ENCODE measurements around the gene RNF152.

Gene RNF152

DNA sequence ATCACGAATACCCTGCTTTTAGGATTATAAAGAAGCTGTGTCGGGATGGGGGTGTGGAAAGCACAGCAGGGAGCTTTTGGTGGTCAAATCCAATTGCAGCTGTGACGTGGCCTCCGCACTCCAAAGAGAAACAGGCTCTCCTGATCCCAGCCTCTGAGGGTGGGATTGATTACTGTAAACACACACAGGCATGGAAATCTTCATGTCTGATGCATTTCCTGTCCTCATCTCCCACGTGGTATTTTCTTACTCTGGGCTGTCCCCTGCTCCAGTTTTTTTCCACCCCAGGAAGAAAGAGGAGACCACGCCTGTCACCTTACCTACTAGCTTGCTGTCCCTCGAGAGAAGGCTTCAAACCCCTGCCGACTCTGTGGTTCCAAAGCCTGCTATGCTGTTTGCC is 22.7 kb downstream of the RNF152 start:
- Histone ChIP-seq H3K36me3 (replicated peaks) (no peaks in the 10 kb centered on the region), H3K27me3 (replicated peaks) (no peaks in the 10 kb centered on the region), H3K27ac (peak overlapping the region; percentile 59), H3K4me3 (ENCODE audit: low read depth, low read length) (no peak overlapping the region)
- DNase-seq, result peak; percentile 88
- in situ Hi-C loops (cut with HindIII; ENCODE audit: low pct_ligation_motif_present, low sequenced_read_pairs), result no loop called here
- TF ChIP-seq, protein P1, sequence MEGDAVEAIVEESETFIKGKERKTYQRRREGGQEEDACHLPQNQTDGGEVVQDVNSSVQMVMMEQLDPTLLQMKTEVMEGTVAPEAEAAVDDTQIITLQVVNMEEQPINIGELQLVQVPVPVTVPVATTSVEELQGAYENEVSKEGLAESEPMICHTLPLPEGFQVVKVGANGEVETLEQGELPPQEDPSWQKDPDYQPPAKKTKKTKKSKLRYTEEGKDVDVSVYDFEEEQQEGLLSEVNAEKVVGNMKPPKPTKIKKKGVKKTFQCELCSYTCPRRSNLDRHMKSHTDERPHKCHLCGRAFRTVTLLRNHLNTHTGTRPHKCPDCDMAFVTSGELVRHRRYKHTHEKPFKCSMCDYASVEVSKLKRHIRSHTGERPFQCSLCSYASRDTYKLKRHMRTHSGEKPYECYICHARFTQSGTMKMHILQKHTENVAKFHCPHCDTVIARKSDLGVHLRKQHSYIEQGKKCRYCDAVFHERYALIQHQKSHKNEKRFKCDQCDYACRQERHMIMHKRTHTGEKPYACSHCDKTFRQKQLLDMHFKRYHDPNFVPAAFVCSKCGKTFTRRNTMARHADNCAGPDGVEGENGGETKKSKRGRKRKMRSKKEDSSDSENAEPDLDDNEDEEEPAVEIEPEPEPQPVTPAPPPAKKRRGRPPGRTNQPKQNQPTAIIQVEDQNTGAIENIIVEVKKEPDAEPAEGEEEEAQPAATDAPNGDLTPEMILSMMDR (IDR thresholded peaks at IDR 0.05; ENCODE audit: low read depth, low read length, missing control alignments), result no peak

- in situ Hi-C loops (cut with HindIII; ENCODE audit: low pct_ligation_motif_present, low sequenced_read_pairs), result no loop called here
- Histone ChIP-seq H3K4me3 (ENCODE audit: low read depth, low read length) (no peak overlapping the region), H3K27me3 (replicated peaks) (no peaks in the 10 kb centered on the region), H3K36me3 (replicated peaks) (no peaks in the 10 kb centered on the region), H3K27ac (peak overlapping the region; percentile 59)
- TF ChIP-seq, protein P1 (IDR thresholded peaks at IDR 0.05; ENCODE audit: low read depth, low read length, missing control alignments), result no peak
- DNase-seq, result no peak
These were observed 23.2 kb downstream of the RNF152 start for GRCh38 chr18:61869636-61870035.

GRCh38 chr18:61865466-61866175 is 27.2 kb downstream of the RNF152 start:
- Histone ChIP-seq H3K27ac (no peak overlapping the region), H3K27me3 (replicated peaks) (no peaks in the 10 kb centered on the region), H3K36me3 (replicated peaks) (no peaks in the 10 kb centered on the region), H3K4me3 (ENCODE audit: low read depth, low read length) (no peak overlapping the region)
- no peak for DNase-seq
- TF ChIP-seq, protein P1 (IDR thresholded peaks at IDR 0.05; ENCODE audit: low read depth, low read length, missing control alignments), result no peak
- in situ Hi-C loops (cut with HindIII; ENCODE audit: low pct_ligation_motif_present, low sequenced_read_pairs), result no loop called here

GRCh38 chr18:61861372-61861771 is 31.4 kb downstream of the RNF152 start:
- no peak overlapping the region for H3K4me3 ChIP-seq (ENCODE audit: low read depth, low read length)

GRCh38 chr18:61860302-61860701 is 32.5 kb downstream of the RNF152 start:
- H3K27ac ChIP-seq, result no peak overlapping the region
- peaks cover 3% of the 10 kb centered on the region for H3K36me3 ChIP-seq (replicated peaks)
- TF ChIP-seq, protein P1 (IDR thresholded peaks at IDR 0.05; ENCODE audit: low read depth, low read length, missing control alignments), result no peak
- DNase-seq, result no peak
- no peaks in the 10 kb centered on the region for H3K27me3 ChIP-seq (replicated peaks)
- H3K4me3 ChIP-seq (ENCODE audit: low read depth, low read length), result no peak overlapping the region
- in situ Hi-C loops (cut with HindIII; ENCODE audit: low pct_ligation_motif_present, low sequenced_read_pairs), result no loop called here

More at GRCh38 chr18:61861372-61861771, 31.4 kb downstream of the RNF152 start:
- no peak for DNase-seq
- Histone ChIP-seq H3K27ac (no peak overlapping the region), H3K36me3 (replicated peaks) (peaks cover 3% of the 10 kb centered on the region), H3K27me3 (replicated peaks) (no peaks in the 10 kb centered on the region)
- in situ Hi-C loops (cut with HindIII; ENCODE audit: low pct_ligation_motif_present, low sequenced_read_pairs), result no loop called here
- TF ChIP-seq, protein P1 (IDR thresholded peaks at IDR 0.05; ENCODE audit: low read depth, low read length, missing control alignments), result no peak

DNA sequence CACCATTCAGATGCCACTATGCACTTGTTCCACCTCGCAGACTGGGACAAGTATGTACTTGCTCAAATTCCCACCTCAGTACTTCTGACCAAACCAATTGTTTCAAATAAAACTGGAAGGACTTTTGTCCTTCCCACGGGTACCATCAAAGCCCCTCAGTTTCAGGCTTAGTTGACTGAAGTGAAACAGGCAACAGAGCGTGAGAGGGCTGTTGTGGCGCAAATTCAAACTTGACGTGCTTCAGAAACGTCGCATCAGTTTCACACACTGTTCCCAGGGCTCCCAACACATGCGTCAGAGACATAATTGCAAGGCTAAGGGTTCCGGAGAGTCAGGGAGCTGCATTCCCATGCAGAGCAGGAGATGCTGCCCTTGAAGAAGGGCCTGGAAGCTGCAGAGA is 33.7 kb downstream of the RNF152 start:
- peaks cover 3% of the 10 kb centered on the region for H3K36me3 ChIP-seq (replicated peaks)
- no peak for DNase-seq
- TF ChIP-seq, protein P1 (IDR thresholded peaks at IDR 0.05; ENCODE audit: low read depth, low read length, missing control alignments), result no peak
- no peak overlapping the region for H3K27ac ChIP-seq
- H3K4me3 ChIP-seq (ENCODE audit: low read depth, low read length), result no peak overlapping the region
- H3K27me3 ChIP-seq (replicated peaks), result no peaks in the 10 kb centered on the region
- in situ Hi-C loops (cut with HindIII; ENCODE audit: low pct_ligation_motif_present, low sequenced_read_pairs), result no loop called here
